Stimulated activated CD4-positive, alpha-beta T cell treated with anti-CD3 and anti-CD28 coated beads, TNF-alpha, amount 100 ng/mL, for 4 hours (primary cell): ENCODE data around the gene PTPA.

Experiments
- DNase-seq, 3 experiments: peaks; one replicate each; pipeline ENCODE4 v3.0.0-alpha.2; 2020; ENCODE audit warnings: low read depth in 3 of 3

PTPA gene

GRCh38 chr9:129110740-129111527 is at the start of gene PTPA, which contains the start of gene CRAT:
Gene PTPA, plus strand, starts transcription at chr9:129111415. Its CDS starts 186 bp downstream, at chr9:129111601.
Gene CRAT, minus strand, starts transcription at chr9:129110793. Its CDS starts 284 bp downstream, at chr9:129110509.
- peak; percentile 90 to 97 (median 94) for DNase-seq

DNA sequence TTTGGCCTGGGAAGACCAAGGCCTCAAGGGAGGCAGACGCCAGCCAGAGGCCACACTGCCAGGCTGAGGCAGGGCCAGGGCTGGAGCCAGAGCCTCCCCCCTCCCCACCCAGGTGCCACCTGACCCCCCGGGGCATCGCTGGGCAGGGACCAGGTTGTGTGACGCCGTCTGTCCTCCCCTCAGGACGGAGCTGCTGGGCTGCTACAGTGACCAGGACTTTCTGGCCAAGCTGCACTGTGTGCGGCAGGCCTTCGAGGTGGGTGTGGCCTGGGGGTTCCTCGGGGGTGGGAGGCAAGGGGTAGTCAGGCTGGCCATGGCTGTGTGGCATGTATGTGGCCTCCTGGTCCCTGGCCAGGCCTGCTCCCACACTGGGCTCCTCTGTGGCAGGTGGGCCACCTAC is 48.2 kb upstream of the PTPA start:
- no peak for DNase-seq

- no peak for DNase-seq
Measured at GRCh38 chr9:129064499-129064908, 46.7 kb upstream of the PTPA start.

DNA sequence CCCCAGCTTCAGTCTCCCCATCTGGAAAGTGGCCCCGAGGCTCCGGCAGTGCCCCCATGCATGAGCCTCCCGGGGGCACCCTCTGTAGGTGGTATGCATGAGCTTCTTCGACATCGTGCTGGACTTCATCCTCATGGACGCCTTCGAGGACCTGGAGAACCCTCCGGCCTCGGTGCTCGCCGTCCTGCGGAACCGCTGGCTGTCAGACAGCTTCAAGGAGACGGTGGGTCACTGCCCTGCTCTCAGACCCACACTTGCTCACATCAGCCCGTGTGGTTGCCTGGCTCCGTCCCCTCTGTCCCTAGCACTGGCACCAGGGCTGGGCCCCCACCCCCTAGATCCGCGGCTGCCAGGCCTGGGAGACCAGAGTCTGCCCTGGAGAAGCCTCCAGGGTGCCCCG is 43.1 kb upstream of the PTPA start:
- no peak for DNase-seq

DNA sequence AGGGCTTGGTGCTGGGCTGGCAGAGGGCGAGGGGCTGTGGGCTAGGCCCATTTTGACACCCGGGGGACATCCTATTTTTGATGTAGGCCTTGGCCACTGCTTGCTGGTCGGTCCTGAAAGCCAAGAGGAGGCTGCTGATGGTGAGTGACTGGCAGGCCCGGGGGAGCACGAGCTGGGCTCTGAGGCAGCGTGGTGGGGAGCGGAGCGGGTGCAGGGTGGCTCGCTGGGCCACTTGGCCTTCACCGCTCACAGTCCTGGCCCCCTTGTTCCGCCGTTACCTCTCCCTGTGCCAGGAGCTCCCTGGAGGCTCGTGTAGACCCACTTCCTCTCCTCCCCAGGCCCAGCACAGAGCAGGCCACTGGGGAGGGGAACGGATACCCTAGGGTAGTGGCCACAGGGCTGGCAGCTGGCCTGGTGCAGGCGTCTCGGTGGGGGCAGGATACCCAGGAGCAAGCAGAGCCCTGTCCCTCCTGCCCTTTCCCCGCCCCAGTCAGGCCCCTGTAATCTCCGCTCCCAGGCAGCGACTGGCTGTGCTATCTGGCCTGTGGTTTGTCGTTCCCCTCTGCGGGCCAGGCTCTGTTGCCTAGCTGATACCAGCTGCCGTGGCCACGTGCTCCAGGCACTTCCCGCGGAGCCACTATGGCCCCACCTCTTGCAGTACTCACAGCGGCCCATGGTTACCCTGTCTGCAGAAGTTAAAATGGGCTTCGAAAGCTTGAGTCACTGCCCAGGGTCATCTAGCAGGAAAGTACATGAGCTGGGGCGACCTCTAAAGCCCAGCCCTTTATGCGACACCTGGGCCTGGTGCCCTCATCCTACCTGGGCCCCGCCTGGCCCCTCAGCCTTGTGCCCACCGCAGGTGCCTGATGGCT is 42.0 kb upstream of the PTPA start:
- DNase-seq, result peak; percentile 17 to 21 (median 19)

DNA sequence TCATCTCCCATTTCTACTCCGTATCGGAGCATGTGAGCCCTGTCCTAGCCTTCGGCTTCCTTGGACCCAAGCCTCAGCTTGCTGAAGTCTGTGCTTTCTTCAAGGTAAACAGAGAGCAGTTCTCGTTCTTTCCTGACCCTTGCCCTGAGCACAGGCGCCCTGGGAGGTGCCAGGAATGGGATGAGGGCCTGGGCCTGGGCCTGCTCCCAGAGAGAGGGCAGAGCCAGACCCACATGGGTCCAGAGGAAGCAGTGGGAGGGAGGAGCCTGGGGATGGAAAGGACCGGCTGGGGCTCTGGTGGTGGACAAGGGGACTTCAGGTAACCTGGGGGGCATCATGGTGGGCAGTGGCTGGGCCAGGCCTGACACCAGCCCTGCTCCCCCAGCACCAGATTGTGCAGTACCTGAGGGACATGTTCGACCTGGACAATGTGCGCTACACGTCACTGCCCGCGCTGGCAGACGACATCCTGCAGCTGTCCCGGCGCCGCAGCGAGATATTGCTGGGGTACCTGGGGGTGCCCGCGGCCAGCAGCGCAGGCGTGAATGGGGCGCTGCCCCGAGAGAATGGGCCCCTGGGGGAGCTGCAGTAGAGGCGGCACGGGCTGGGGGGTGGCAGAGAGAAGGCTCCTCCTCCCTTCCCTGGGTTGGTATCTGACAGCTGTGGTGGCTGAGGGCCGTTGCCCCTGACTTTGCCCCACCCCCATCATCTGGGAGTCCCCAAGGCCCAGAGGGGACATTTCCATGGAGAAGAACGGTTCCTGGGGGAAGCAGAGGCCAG is 41.2 kb upstream of the PTPA start:
- no peak for DNase-seq

GRCh38 chr9:129070696-129071525 is 40.3 kb upstream of the PTPA start:
- DNase-seq, result no peak

DNA sequence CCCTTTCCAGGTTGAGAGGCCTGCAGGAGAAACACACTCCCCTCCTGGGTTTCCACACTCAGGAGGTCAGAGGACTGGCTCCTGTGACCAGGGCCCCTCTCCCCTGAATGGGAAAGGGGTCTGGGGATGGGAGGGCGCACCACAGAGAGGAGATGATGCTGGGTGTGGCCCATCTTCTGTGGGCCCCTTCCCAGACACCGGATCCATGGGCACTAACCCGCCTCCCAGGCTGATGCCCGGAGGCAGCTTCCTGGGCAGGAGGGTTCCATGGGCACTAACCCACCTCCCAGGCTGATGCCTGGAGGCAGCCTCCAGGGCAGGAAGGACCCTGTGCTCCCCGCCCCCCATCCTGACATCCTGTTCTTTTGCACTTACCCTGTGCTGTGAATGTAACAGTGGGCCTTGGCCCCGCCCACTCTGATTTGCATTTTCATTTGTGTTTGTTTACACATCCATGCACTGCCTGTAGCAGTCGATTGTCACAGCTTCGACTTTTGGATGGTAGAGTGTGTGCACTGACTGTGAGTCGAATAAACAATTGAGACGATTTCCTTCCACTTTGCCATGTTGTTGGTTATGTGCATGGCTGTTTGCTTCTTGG is 39.6 kb upstream of the PTPA start:
- no peak for DNase-seq

DNA sequence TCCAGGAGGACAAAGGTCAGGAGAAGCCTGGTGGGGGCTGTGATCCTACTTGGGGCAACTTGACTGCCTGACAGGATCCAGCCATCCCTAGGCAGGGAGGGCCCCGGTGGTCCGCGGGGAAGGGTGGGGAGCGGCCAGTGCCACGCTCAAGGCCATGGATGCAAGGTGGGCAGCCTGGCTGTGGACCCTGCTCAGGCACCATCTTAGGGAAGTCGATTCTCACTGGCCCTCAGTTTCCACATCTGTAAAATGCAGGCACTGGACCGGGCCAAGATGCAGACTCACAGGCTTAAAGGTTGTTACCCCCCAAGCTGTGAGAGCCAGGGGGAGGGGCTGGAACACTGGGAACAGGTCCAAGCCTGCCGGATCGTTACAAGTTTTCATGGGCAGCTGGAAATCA is 39.0 kb upstream of the PTPA start:
- no peak for DNase-seq

DNA sequence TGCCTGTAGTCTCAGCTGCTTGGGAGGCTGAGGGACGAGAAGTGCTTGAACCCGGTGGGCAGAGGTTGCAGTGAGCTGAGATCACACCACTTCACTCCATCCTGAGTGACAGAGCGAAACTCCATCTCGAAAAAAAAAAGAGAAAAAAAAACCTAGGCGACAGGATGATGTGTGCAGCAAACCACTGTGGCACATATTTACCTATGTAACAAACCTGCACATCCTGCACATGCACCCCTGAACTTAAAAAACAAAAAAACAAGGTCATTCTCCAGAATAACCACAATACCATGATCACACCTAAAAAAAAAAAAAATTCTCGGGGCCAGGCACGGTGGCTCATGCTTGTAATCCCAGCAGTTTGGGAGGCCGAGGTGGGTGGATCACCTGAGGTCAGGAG is 37.8 kb upstream of the PTPA start:
- DNase-seq, result no peak

GRCh38 chr9:129074106-129074505 is 37.1 kb upstream of the PTPA start:
- DNase-seq, result no peak

DNA sequence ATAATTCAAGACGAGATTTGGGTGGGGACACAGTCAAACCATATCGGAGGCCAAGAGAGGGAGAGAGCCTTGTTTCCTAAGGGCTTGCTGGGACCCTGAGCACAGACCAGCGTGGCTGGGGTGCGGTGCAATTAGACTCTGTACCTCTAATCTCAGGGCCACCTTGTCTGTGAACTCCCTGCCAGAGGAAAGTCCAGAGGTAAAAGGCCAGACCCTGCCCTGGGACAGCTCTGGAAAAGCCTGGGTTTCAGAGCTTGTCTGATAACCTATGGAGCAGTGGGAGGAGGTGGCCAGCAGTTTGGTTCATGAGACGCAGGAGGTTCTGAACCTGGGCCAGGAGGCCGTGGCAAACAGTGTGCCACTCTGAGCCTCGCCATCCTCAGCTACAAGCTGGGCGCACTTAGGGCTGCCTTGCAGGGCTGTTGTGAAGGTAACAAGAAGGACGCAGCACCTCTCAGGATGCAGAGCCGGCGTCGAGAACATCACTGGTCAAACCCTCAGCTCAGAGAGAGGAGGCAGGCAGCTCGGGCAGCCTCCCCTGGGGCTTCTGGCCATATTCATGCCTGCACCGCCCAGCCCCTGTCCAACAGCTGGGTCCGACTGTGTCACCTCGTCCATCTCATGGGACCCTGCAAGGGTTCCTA is 35.1 kb upstream of the PTPA start:
- DNase-seq, result no peak

GRCh38 chr9:129076640-129077037 is 34.6 kb upstream of the PTPA start:
- no peak for DNase-seq

DNA sequence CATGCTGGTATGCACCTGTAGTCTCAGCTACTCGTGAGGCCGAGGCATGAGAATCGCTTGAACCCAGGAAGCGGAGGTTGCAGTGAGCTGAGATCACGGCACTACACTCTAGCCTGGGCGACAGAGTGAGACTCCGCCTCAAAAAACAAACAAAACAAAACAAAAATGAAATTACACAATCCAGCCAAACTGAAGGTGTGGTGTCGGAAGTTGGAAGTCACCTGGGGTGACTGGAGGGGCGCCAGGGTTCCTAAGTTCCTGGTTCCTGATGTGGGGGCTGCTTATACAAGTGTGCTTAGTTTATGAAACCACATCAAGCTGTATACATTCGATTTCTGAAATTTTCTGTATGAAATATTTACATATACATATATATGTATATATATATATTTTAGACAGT is 34.0 kb upstream of the PTPA start:
- DNase-seq, result no peak

GRCh38 chr9:129078691-129079503 is 32.3 kb upstream of the PTPA start:
- DNase-seq, result no peak

DNA sequence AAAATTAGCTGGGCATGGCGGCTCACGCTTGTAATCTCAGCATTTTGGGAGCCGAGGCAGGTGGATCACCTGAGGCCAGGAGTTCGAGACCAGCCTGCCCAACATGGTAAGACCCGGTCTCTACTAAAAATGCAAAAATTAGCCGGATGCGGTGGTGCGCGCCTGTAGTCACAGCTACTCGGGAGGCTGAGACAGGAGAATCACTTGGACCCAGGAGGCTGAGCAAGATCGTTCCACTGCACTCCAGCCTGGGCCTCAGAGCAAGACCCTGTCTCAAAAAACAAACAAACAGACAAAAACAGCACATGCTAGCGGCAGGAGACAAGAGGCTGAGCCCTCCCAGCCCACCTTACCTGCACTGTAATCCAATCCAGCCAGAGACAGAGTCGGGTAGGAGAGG is 31.4 kb upstream of the PTPA start:
- no peak for DNase-seq

GRCh38 chr9:129080298-129080600 is 31.0 kb upstream of the PTPA start:
- DNase-seq, result no peak

DNA sequence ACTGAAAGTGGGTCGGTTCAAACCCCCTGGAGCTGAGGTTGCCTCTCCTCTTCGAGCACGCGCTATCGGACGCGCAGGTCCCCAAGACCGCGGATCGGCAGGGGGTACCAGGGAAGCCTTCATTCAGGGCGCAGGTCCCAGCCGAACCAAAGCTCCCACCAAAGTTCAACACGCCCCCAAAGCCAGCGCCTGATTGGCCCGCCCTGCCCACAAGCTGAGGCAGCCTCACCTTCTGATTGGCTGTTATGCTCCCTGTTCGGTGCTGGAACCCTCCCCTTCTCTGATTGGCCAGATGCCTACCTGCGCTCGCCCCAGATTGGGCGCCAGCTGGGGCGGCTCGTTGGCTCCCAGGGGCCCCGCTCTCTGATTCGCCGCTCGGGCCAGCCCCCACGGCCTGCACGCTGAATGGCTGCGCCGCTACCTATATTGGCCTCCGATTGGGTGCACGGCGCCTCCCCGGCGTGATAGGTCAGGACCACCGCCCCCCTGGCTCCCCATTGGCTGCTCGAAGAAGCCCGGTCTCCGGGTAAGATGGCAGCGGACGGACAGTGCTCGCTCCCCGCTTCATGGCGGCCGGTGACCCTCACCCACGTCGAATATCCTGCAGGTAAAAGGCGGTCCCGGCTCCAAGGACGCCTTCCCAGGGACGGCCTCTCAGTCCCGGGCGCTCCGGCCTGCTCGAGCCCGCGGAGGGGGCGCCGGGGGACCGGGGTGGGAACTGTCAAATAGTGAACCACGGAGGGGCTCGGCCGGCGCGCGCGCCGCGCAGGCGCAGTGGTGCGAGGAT is 30.4 kb upstream of the PTPA start, which contains the start of gene DOLPP1:
Gene DOLPP1 (plus strand): TSS at position 511 of the 787 bp plus-strand sequence. CDS start 21 bp downstream, at position 532.
- peak; percentile 97 to 98 (median 97) for DNase-seq
